NCI-H1417 treated with DMSO at 0.1 percent for 48 hours (cell line): ENCODE data around the gene CNMD.
A peak's percentile ranks its signal among the peaks of the same experiment; 100 is the strongest.

Experiments
- DNase-seq: peaks from one replicate; lab custom pipeline; 2025; lab: John Stamatoyannopoulos, UW

The CNMD gene

DNA sequence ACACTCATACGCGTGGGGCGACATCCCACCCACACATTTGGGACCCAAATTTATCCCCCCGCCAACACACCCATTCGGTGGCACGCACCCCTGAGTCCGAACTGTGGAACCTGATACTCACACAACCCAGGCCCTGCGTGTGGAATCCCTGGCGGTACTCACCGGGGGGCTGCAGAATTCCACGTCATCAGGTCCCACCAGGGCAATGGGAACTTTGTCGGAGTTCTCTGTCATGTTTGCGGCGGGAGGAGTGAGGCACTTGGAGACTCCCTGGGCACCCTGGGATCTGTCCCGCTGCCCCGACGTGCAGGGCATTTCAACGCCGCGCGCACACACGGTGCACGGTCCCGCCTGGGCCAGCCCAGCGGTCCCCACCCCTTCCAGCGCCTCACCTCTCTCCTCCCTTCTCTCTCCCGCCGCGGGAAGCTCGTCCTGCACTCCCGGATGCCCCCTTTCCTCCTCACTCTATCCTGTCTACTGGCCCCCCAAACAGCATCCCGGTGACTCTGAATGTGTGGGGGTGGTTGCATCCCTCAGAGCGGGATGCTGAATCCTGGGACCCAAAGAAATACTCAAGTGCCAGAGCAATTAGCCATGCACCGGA is at the start of gene CNMD:
TSS of gene CNMD (minus strand) at position 353 of the 604 bp plus-strand sequence. CDS start at position 234, 119 bp downstream.
- no peak for DNase-seq

DNA sequence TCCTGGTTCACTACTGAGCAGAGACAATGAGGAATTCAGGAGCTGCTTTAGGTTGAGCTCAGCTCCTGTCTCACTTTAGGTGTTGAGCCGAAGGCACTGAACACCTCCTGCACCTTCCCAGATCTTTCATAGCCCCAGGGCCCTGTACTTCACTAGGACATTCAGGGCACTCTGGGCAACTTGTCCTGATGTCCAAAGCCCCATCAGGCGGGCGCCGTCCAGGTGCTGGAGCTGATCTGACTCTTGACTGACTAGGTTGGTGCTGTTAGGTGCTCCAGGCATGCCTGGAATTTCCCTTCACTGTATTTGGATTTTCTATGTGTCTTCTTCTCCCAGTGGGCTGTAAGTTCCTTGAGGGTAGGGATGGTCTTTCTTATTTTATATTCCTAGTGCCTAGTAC is 48.4 kb upstream of the CNMD start:
- DNase-seq: no peak

DNA sequence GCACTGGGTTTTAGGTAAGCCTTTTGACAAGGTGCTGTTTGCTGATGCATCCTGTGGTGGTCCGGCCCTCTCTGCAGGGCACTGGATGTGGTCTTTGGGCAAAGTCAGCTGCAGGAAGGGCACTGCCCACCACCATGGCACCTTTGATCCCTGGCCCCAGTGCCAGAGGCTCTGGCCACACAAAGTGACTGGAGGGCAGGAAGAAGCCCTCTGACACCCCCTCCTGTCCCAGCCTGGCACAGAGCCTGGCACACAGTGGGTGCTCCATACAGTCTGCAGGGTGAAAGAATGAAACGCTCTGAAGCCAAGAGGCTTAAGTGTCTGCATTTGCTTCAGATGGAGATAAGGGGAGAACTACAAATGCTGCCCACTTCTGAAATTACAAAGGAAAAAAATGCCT is 47.6 kb upstream of the CNMD start:
- DNase-seq: no peak

DNA sequence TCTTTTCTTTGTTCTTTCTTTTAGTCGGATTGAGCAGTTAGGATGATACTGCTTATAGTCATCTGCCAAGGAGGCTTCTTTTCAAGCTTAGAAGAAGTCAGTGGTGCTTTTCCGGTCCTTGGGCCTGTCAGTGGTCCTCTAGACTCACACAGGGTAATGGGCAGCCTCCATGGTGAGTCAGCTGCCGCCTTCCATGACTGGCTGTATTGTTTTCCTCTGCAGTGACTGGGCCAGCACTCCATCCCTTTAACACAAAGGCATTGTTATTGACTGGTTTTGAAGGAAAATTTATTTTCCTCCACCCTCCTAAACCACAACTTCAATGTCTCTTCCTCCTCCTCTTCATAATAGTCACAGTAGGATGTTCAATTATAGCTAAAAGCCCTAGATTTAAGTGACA is 47.1 kb upstream of the CNMD start:
- DNase-seq: peak; percentile 48

DNA sequence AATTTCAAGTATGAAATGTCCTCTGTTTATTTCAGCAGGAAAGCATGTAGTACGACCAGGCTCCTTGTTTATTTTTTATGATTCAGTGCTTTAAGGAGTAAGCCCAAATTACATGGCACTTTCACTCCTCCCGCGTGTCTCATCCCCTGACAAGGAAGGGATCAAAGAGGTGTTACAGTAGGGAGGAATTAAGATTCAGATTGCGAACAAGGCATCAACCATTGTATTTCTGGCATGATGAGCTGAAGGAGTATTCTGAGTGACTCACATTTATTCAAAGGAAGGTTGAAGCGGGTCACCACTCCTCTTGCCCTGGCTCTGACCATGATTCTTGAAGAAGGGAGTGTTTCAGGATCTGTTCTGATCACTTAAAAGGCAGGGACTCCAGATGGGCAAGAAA is 46.1 kb upstream of the CNMD start:
- no peak for DNase-seq

DNA sequence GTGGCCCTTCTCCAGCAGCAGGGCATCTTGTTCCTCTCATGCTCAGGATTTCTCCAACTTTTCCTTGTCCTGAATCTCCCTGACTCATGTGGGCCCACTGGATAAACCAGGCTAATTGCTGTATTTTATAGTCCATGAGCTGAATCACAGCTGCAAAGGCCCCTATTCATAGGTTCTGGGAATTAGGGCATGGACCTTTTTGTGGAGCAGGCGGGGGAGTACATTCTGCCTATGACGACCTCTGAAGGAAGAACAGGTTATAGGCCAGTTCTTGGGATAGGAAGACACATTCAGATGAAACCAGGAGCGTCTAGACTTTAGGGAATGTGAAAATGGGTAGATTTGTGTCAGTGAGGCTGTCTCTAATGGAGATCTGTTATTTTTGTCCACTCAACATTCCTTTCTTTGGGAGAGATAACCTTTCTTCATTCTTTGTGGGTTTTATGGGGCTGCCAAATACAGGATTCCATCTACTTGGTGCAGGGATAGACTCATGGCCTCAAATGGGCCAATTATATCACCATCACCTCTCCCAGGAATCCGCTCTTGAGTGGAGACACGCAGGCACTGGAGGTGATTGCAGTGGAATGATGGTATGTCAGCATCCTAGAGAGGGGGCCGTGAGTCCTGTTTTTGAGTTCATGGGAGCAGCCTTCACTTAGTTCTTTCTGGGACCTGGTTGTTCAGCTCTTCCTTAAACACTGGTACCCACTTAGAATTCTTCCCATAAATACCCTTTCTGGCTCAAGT is 45.1 kb upstream of the CNMD start:
- no peak for DNase-seq

DNA sequence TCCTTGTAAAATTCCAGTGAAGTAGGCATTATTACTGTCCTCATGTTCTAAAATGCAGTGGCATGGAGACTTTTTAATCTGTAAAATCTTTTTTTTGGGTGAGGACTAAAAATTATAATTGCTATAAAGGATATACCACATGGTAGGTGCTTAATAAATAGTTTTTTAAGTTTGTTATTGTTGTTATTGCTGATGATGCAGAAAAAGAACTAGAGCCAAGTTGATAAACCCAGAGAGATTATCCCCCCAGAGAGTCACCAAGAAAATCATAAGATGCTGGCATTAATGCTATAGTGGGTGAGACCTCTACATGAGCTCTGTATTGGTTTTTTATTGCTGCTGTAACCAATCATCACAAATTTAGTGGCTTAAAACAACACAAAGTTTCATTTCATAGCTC is 44.3 kb upstream of the CNMD start:
- DNase-seq: no peak

DNA sequence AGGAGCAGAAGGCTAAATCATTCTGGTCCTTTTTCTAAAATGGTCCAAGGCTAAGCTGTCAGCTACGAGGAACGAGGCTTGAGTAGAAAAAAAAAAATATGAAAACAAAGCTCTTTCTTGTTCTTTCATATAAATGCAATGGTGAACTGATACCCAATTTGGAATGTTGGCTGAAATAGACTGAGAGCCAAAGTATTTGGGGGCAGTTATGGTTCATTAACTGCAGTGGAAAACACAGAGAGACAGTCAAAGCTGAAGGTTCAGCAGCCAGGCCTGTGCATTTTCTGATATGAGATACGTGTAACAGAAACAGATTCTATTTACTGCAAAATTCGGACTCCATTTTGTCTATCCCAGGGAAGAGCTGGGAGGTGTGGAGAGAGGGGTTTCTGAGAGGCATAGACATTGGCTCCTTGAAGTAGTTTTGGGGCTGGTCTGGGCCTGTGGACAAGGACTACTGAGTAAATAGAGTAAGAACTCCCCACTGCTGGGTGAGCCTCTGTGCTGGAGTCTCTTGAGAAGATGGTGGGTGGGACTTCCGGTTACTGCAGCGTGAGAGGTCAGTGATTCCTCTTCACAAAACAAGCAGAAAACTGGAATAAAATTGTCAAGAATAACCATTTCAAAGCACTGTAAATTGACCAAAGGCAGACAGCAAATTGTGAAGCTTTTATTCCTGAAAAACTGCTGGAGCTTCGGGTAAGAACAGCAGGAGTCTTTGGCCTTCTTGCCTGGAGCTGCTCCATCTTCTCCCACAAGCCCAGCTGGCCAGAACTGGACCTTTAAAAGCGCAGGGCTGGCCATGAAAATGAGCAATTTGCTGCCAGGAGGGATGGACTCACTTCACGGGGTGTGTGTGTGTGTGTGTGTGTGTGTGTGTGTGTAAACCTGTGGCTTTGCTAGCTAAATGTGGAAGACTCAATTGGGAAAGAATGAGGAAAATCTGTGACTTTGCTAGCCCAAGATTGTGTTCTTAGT is 43.1 kb upstream of the CNMD start:
- DNase-seq: no peak

DNA sequence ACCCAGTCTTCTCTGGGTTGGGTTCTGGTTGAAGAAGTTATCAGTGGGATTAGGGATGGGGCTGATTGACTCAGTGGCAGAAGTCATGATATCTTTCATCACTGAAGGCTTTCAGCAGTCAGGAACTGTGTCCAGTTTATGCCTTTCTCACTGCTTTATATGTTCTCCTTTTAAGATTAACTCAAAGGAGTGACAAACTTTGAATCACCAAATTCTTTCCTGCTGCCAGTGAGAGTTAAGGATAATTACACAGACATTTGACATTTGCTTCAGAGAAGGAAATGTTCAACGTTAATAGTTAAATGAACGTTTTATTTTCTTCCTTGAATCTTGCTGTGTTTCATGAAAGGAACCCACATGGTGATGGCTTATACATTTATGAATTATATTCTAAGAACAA is 41.0 kb upstream of the CNMD start:
- no peak for DNase-seq

DNA sequence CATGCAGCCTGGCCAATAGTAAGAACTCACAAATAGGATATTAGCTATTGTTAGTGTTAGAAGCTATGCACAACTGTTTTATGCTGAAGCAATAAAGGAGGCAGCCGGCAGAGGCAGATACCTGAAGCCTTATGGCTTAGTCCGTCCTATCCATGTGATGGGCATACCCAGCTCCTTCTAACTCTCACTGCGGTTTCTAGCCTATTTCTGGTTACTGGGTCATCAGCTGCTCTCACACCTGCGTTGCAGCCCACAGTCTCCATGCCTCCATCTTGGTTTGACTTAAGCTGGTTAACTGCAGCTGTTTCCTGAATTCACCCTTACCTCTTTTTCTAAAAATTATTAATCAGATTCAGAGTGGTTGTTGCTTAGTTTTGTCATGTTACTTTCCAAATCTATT is 40.5 kb upstream of the CNMD start:
- no peak for DNase-seq

DNA sequence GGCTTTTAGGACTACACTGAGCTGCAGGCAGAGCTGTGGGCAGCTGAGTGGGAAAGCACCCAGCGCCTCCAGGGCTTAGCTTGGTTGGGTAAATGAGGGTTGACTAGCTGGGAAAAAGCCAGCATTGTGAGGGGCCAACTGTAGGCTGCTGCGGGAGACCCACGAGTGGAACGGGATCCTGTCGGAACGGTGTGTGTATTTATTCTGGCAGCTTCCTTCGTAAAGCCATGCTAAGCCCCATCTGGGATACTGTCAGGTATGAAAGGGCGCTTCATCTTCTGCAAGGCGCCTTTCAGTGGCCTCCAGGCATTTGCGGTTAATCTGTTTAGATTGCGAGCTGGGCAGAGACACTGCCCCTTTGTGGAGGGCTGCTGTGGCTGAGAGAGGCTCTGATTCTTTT is 39.5 kb upstream of the CNMD start:
- no peak for DNase-seq

DNA sequence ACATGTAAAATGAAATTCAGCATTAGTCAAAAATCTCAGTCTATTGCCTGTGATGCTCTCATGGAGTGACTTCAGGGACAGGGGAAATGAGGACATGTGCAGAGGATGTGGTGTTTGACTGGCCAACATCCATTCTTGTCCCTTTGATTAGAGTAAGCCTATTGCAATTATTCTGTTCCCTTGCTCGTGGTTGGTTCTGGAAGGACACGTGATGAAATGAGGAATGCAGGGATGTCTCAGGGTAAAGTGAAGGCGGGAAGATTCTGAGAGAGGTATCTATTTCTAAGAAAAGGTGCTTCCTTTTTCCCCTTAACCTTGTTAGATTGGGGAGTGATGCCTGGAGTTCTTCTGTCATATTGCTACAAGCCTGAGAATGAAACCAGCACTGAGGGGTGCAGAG is 37.1 kb upstream of the CNMD start:
- DNase-seq: no peak

DNA sequence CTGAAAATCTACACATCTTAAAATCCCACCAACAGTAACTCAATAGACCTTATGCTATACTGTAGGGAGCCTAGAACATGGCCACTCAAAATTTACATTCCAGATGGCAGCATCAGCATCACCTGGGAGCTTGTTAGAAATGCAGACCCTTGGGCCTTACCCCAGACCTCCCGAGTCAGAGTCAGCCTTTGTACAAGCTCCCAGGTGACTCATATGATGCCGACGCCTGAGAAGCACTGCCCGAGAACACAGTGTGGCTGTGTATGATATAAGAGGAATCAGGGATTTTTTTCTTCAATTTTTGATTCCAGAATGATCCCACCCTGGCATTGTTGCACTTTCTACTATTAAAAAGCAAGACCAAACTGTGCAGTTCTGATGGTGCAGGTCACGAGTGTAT is 35.9 kb upstream of the CNMD start:
- no peak for DNase-seq

DNA sequence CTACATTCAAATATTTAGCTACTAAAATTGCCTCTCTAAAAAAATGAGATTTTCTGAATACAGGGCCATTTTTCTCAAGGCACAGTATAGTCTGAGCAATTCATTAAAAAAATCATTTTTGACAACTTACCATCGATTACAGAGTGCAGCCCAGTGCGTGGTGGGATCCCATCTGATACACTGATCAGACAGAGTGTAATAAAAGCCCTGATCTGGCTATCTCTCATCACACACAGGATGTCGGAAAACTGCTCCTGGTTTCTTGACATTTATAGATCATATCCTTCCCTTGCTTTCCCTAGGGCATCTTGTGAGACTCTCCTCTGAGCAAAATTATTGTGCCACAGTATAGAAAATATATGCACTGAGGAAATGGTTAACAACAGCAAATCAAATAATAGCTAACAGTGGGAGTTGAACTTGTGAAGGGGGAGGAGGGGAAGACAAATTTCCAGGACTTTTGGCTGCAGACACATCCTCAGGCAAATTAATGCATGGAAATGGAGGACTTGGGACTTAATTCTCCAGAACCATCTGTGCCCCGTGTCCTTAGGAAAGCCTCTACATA is 28.4 kb upstream of the CNMD start:
- no peak for DNase-seq

DNA sequence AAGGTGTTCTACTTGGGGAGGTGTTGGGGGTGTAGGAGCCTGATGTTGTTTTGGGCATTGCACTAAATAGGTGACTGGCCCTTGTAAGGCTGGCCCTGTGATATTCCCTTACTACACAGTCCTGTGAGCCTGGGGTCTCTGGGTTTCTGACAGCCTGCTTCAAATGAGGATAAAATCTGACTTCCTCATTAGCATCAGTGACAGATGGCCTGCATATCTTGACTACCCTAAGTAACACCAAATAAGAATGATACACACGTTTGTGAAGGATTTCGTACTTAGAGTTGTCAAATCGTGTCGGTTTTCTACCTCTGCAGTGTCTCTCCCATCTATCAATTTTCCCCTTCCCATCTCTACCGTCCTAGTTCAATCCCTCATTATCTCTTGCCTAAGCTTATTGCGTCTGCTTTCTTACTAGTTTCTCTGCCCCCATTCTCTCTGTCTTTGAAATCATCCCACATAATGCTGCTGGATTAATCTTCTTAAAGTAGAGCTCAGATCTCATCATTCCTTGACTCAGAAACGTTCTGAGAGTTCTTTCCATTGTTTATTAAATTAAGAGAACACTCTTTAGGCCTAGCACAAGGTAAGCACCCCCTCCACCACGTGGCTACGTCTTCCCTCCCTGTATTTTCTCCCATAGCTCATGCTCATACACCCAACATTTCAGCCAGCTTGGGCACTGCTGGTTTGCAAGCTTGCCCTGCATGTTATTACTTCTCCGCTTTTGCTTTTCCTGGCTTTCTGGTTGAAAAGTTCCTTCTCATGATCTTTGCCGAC is 26.2 kb upstream of the CNMD start:
- DNase-seq: no peak

DNA sequence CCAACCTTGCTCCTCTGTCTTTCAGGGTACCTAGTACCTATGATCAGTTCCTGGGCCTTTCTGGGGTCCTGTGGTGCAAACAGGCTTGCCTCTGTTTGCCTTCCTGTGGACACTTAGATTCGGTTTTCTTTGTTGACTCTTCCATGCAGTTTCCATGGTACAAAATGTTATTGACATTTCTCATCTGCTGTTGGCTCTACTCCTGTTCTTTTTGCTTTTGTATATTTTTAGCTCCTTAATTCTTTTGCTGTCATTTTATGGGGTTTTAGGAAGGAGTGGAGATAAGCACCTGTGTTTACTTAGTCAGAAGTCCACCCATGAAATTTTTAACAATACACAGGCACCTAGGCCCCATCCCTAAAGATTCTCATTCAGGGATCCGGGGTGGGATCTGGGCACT is 20.5 kb upstream of the CNMD start:
- peak; percentile 74 for DNase-seq

DNA sequence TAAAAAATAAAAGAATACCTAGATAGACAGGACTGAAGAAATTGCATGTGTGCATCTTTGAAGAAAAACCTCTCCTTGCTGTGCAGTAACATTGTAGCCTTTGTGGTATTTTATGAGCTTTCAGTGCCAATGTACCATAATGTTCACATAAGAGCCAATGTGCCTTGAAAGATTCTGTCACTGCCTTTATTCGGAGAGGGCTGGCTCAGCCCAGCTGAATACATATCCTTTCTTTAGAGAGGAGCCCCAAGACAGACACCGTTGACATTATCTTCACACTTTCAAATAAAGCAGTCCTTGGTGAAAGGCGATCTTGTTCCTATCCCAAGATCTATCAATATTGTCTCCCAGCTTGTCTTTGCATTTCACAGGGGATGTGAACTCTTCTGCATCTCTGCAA is 18.5 kb upstream of the CNMD start:
- no peak for DNase-seq

DNA sequence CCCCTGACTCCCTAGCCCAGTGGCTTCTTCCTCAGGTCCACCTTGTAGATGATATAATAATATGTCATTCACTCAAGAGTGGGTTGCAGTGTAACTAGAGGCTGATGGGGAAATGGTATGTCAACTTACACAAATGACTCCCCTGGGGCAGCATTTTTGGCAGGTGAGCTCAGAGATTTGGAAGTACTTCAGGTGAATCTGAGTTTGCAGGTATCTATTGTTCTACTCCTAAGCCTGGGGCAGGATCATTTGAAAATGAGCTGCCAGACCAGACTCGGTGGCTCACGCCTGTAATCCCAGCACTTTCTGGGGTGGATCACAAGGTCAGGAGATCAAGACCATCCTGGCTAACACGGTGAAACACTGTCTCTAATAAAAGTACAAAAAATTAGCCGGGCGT is 11.6 kb upstream of the CNMD start:
- no peak for DNase-seq

DNA sequence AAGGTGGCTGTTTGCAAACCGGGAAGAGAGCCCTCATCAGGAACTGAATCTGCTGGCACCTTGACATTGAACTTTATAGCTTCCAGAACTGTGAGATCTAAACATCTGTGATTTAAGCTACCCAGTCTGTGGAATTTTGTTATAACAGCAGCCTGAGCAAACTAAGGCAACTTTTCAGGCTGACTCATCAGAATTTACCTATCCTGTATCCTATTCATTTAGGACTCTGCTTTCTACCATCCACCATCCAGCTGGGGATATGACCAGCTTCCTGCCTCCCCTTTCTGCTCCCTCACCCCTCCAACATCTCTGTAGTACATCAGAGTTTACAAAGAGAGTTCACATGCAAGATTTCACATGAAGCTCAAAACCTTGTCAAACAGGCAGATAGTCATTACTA is 11.1 kb upstream of the CNMD start:
- no peak for DNase-seq

DNA sequence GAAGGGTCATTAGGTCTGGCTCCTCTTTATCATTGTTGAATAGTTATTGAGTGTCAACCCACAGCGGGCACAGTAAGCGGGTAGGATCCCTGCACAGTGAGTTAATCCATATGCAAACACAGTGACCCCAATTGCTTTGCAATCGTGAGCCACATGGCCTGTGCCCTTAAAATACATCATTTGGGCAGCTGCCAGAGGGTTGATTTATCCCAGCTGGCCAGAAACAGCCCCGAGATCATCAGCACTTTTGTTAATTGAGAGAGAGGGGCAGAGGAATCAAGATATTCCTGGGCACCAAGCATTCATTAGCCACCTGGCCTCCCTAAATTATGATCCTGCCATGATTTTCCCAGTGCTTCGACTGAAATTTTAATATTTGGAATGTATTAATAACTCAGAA is 9.8 kb upstream of the CNMD start:
- DNase-seq: peak; percentile 58

DNA sequence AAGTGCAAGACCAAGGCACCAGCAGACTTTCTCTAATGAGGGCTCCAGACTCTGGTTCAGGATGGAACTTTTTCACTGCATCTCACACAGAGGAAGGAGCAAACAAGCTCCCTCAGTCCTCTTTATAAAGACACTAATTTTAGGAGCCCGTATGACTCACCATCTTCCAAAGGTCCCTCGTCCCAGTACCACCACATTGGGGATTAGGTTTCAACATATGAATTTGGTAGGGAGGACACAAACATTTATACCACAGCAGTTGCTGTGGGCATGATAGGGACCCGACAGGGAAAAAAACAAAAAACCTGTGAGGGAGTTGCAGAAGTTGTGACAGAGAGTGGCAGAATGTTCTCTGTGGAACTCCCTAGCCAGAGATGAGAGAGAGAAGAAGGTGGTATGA is 6.5 kb upstream of the CNMD start:
- DNase-seq: no peak
